Frontal cortex (tissue), 1 donor: ENCODE data around the gene SCYGR8. TPM values are rescaled to one million over a fixed set of nuclear protein-coding genes. Genes with fewer than 3 reads are reported as not detected.

Experiments used
- small RNA-seq: library from RNA; depleted of rRNA; stranded (forward); fragments of <200 nt; gene quantifications from one replicate; pipeline ENCODE3, GENCODE V24; 2014
- total RNA-seq: library from RNA; depleted of rRNA; stranded (reverse); fragments of >200 nt; gene quantifications from one replicate; pipeline ENCODE4 v1.2.3, GENCODE V29; 2014

SCYGR8 gene
- total RNA-seq, 1 donor from 2014 or later = not detected

Small RNA genes lying within 50 kb of the gene (small RNA-seq; reads per million reads assigned to genes)
- gene RNA5SP121 = not detected
- not detected for gene SNRPGP8

Other genes starting within 250 kb of the SCYGR8 start
- gene SCYGR2, start 147.0 kb upstream of the SCYGR8 start, total RNA-seq = not detected
- not detected for gene SCYGR3, start 131.1 kb upstream of the SCYGR8 start, total RNA-seq
- not detected for gene SCYGR4, start 128.4 kb upstream of the SCYGR8 start, total RNA-seq
- not detected for gene SCYGR5, start 79.1 kb upstream of the SCYGR8 start, total RNA-seq
- 2.0 TPM for gene SLC19A3, start 27.9 kb upstream of the SCYGR8 start, total RNA-seq
- not detected for gene SCYGR6, start 21.1 kb upstream of the SCYGR8 start, total RNA-seq
- not detected for gene SCYGR7, start 17.6 kb upstream of the SCYGR8 start, total RNA-seq
- gene CCL20, start 67.9 kb downstream of the SCYGR8 start, total RNA-seq = not detected
- 1.2 TPM for gene DAW1, start 125.7 kb downstream of the SCYGR8 start, total RNA-seq